Fibroblast of skin of right quadriceps (primary cell): ENCODE measurements around the gene RNF212B.

Source experiments
- DNase-seq: peaks from one replicate; pipeline ENCODE4 v3.0.0-alpha.2; 2013

The RNF212B gene

DNA sequence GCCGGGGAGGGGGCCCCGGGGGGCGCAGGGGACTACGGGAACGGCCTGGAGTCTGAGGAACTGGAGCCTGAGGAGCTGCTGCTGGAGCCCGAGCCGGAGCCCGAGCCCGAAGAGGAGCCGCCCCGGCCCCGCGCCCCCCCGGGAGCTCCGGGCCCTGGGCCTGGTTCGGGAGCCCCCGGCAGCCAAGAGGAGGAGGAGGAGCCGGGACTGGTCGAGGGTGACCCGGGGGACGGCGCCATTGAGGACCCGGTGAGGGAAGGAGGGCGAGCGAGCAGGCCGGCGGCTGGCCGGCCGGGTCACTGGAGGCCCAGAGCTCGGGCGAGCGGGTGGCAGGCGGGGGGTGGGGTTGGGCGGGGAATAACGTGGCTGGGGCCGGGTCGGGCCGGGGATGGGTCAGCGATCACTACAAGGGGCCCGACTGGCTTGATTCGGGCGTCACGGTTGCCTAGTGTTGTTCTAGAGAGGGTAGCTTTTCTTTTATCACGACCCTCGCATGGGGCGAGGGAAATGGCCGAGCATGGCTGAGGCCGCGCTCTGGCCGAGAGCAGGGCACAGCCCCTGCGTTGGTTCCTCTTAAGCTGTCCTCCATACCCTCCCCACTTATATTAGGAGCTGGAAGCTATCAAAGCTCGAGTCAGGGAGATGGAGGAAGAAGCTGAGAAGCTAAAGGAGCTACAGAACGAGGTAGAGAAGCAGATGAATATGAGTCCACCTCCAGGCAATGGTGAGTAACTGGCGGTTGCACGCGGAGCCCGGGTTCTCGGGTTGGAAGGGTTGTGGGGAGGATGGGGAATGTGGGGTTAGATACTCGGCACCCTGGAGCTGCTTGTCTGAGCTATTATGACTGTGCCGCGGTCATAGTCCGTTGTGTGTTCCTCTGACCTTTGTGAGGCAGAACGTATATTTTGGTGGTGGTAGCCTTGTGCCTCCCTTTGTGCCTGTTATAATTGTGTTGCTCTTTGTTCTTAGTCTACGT is 84.1 kb downstream of the RNF212B start:
- peak; percentile 52 for DNase-seq
